ENCODE results near the gene SEZ6.

The SEZ6 gene

GRCh38 chr17:29041571-29041970, 35.7 kb upstream of the SEZ6 start (continued):
- TF ChIP-seq ZBTB11 (tag by site-specific recombination; conservative IDR thresholded peaks at IDR 0.05; ENCODE audit: low read depth): no peak

- Histone ChIP-seq H3K36me3 (ENCODE audit: control insufficient read depth in 2 of 2, insufficient read depth in 1 of 2, low read length in 2 of 2) (no peaks in the 10 kb centered on the region), H3K4me3 (ENCODE audit: low read depth, low read length) (no peak overlapping the region), H3K9me3 (ENCODE audit: control insufficient read depth, insufficient read depth, low read depth, low read length) (no peaks in the 10 kb centered on the region), H3K4me1 (ENCODE audit: control insufficient read depth, insufficient read depth, low read length) (peaks cover 5% of the 10 kb centered on the region), H3K27ac (ENCODE audit: extremely low read depth, low read depth, low read length) (no peak overlapping the region)
- POLR2A ChIA-PET: interaction anchor here (0.6 kb wide), 1 partner anchor 30 kb away, joined by 5 read pairs; no protein-coding TSS in a partner anchor
- CTCF ChIA-PET: interaction anchor here (4.6 kb wide), 1 partner anchor 76 kb away, joined by 25 read pairs; no protein-coding TSS in a partner anchor
- TF ChIP-seq ZNF24 (tag by site-specific recombination; IDR thresholded peaks at IDR 0.05) (no peak), ZEB2 (tag by site-specific recombination; IDR thresholded peaks at IDR 0.05) (no peak), ZNF132 (tag by site-specific recombination; IDR thresholded peaks at IDR 0.05; ENCODE audit: borderline replicate concordance) (no peak), ZNF148 (tag by site-specific recombination; IDR thresholded peaks at IDR 0.05; ENCODE audit: borderline replicate concordance) (no peak), ZNF214 (tag by site-specific recombination; IDR thresholded peaks at IDR 0.05; ENCODE audit: borderline replicate concordance) (no peak), SCRT1 (tag by site-specific recombination; IDR thresholded peaks at IDR 0.05; ENCODE audit: borderline replicate concordance) (no peak), ZNF843 (tag by site-specific recombination; IDR thresholded peaks at IDR 0.05) (no peak), ZNF664 (tag by site-specific recombination; IDR thresholded peaks at IDR 0.05) (no peak), MZF1 (tag by site-specific recombination; IDR thresholded peaks at IDR 0.05; ENCODE audit: borderline replicate concordance) (no peak), MYNN (tag by site-specific recombination; IDR thresholded peaks at IDR 0.05; ENCODE audit: borderline replicate concordance) (no peak)
Measured at GRCh38 chr17:29041091-29041490, 35.3 kb upstream of the SEZ6 start.

GRCh38 chr17:29039764-29040598, 34.1 kb upstream of the SEZ6 start:
- TF ChIP-seq ZFHX2 (tag by site-specific recombination; conservative IDR thresholded peaks at IDR 0.05) (peak; percentile 68), EGR2 (tag by site-specific recombination; IDR thresholded peaks at IDR 0.05; ENCODE audit: low read depth) (peak; percentile 68; the same call in 1 of the 2 replicates), ZNF558 (tag by site-specific recombination; IDR thresholded peaks at IDR 0.05) (no peak), ZBTB17 (tag by site-specific recombination; IDR thresholded peaks at IDR 0.05) (0 out of 2 replicates have a peak, but pooled peaks have one; percentile 42), ZNF654 (tag by site-specific recombination; IDR thresholded peaks at IDR 0.05; ENCODE audit: low read depth) (no peak), ZNF114 (tag by site-specific recombination; IDR thresholded peaks at IDR 0.05) (no peak), MZF1 (tag by site-specific recombination; IDR thresholded peaks at IDR 0.05; ENCODE audit: borderline replicate concordance) (no peak)
- ChIA-PET CTCF (interaction anchor here (4.6 kb wide), 1 partner anchor 77 kb away, joined by 25 read pairs; no protein-coding TSS in a partner anchor), POLR2A (no interaction called here)
- H3K4me1 ChIP-seq (ENCODE audit: control insufficient read depth, insufficient read depth, low read length): peaks cover 5% of the 10 kb centered on the region
- H3K9me3 ChIP-seq (ENCODE audit: control insufficient read depth, insufficient read depth, low read depth, low read length): no peaks in the 10 kb centered on the region
- H3K4me3 ChIP-seq (ENCODE audit: low read depth, low read length): no peak overlapping the region
- no peaks in the 10 kb centered on the region for H3K36me3 ChIP-seq (ENCODE audit: control insufficient read depth in 2 of 2, insufficient read depth in 1 of 2, low read length in 2 of 2)
- no peak overlapping the region for H3K27ac ChIP-seq (ENCODE audit: extremely low read depth, low read depth, low read length)
